Prostate gland (tissue), 2 donors: ENCODE measurements around the gene LRRC32.

Experiments used
- POLR2A ChIP-seq: fragments of 450-650 bp; IDR thresholded peaks from one replicate; pipeline ENCODE4 v1.6.1; 2016; ENCODE audit warnings: antibody characterized with exemption, mild to moderate bottlenecking
- POLR2AphosphoS5 ChIP-seq: sonication (generic); formaldehyde crosslinking; IDR thresholded peaks from one replicate; pipeline ENCODE4 v1.6.1; 2017; ENCODE audit warnings: antibody characterized with exemption
- TF ChIP-seq, protein P1 (sequence below), 4 experiments: fragments of 200-600 bp in 2 of 4; fragments of 450-650 bp in 2 of 4; sonication (generic) in 2 of 4; IDR thresholded peaks; 1 replicate in 3 of 4; 2 replicates in 1 of 4; pipeline ENCODE4 v1.5.1; 2016 to 2019; ENCODE audit warnings: antibody characterized with exemption in 4 of 4, mild to moderate bottlenecking in 2 of 4, moderate library complexity in 2 of 4

DNA sequence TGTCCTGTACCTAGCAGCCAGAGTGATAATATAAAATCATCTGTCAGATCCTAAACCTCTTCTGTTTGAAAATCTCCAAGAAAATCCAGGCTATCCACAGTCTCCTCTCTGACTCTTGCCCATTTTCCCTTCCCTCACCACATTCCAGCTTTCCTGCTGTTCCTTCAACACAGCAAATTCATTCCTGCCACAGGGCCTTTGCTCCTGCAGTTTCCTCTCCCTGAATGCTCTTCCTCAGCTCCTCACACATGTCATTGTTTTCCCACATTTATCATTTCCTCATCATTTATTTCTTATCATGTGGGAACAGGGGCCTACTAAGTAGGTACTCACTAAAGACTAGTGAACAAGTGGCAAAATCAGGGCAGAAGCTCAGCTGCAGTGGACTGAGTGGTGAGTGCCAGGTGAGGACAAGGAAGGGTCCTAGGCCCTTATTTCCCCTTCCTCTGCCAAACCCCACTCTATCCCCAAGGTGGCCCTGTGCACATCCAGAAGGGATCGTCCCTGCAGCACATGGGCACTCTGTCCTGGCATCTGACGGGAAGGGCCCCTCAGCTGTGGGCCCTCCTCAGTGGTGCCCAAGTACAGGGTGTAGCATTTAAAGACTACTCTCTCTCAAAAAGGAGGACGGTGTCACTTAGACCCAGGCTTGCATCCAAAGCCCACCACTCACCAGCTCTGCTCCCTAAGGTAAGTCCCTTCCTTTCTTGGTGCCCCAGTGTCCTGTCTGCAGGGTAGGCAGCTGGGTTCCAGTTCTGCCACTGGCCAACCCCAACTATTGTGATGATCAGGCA is 2.0 kb downstream of the LRRC32 start:
- TF ChIP-seq POLR2A = no peak
- TF ChIP-seq, protein P1, sequence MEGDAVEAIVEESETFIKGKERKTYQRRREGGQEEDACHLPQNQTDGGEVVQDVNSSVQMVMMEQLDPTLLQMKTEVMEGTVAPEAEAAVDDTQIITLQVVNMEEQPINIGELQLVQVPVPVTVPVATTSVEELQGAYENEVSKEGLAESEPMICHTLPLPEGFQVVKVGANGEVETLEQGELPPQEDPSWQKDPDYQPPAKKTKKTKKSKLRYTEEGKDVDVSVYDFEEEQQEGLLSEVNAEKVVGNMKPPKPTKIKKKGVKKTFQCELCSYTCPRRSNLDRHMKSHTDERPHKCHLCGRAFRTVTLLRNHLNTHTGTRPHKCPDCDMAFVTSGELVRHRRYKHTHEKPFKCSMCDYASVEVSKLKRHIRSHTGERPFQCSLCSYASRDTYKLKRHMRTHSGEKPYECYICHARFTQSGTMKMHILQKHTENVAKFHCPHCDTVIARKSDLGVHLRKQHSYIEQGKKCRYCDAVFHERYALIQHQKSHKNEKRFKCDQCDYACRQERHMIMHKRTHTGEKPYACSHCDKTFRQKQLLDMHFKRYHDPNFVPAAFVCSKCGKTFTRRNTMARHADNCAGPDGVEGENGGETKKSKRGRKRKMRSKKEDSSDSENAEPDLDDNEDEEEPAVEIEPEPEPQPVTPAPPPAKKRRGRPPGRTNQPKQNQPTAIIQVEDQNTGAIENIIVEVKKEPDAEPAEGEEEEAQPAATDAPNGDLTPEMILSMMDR (IDR thresholded peaks at IDR 0.05) = no peak
- no peak for TF ChIP-seq POLR2AphosphoS5
